ENCODE measurements around the gene ENDOV.

Gene ENDOV

DNA sequence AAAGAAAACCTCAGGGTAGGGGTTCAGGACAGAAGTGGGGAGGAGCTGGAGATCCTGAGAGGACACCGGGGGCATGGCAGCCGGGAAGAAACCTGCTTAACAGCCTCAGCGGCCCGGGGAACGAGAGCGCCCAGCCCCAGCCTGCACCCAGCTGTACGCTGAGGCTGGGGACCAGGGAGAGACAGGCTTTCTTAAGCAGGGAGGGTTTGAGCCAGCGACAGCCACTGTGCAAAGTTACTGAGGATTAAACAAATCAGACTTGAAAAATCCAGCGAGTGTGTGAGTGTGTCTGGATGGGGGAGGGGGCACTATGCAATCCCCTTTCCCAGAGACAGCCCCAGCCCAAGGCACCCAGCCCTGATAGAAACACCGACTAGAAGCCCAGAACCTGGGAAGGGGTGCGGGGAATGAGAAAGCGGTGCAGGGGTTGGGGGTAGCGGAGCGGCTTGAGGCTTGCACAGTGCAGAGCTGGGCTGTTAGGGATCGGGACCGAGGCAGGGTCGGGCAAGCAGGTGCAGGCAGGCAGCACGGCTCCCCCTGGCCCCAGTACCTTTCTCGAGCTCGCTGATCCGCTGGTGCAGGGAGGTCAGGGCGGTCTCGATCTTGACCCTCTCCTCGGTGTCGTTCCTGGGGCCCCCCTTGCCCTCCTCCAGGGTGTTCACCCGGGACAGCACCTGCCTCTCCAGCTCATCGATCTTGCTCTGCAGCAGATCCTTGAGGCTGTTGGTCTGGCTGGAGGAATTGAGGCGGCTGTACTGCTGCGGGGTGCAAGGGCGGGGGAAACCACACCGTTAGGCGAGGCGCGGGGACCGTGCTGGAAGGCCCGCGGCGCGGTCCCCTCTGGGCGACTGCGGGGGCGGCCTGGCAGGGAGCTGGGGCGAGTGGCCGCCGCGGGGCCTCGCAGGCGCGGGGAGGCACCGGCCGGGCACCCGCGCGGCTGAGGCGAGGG lies 60.3 kb downstream of the ENDOV start:
- no peak overlapping the region for H3K4me3 ChIP-seq (ENCODE audit: low read length)
- no peaks in the 10 kb centered on the region for H3K9me3 ChIP-seq (ENCODE audit: control insufficient read depth, low read length)
- no peaks in the 10 kb centered on the region for H3K36me3 ChIP-seq (ENCODE audit: control insufficient read depth, insufficient read depth, low read length, severe bottlenecking)
- H3K4me1 ChIP-seq (ENCODE audit: control insufficient read depth, insufficient read depth, low read length): peaks cover 4% of the 10 kb centered on the region
- peak; percentile 14 for DNase-seq (ENCODE audit: low read depth)
- H3K9ac ChIP-seq (ENCODE audit: low read length): no peak overlapping the region
- H3K27me3 ChIP-seq (replicated peaks; ENCODE audit: control insufficient read depth, insufficient read depth, low read length): peaks cover 51% of the 10 kb centered on the region

DNA sequence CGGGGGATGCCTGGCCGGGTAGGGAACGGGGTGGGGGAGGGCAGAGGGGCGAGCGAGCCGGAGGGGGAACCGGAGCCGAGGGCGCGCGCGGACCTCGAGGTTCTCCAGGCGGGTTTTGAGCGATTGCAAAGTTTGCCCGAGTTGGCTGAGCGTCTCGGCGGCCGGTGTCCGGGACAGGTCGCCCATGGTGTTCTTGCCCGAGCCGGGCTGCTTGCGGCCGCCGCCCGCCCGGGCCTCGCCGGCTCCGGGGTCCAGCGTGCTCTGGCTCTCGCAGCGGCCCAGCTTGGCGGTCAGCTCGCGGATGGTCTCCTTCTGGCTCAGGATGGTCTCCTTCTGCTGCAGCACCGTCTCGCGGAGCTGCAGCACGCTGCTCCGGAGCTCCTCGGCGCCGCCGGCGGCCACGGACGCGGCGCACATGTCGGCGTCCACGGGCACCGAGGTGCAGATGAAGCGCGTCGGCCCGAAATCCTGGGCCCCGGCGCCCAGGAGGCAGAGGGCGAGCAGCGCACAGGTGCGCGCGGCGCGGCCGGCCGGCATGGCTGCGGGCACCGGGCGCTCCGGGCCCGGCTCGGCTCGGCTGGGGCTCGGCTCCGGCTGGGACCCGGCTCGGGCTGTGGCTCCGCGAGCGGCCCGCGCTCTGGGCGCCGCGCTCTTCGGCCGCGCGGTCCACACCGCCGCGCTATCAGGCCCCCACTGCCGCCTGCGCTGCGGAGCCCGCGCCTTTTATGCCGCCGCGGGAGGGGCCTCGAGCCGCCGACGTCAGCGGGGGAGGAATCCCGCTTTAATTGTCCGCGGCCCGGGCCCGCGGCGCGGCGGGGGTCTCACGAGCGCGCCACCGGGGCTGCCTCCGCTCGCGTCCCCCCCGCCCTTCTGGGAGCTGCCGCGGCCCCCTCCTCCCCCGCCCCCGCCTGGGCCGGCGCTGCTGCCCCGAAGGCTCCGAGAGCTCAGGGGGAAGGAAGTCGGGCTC lies 61.2 kb downstream of the ENDOV start, which contains the start of gene NPTX1:
NPTX1 (minus strand) TSS at position 698 of the 967 bp plus-strand sequence; CDS start at position 537, 161 bp downstream.
- H3K9ac ChIP-seq (ENCODE audit: low read length): no peak within 1 kb of the TSS
- no peaks in the 10 kb centered on the region for H3K36me3 ChIP-seq (ENCODE audit: control insufficient read depth, insufficient read depth, low read length, severe bottlenecking)
- peaks cover 56% of the 10 kb centered on the region for H3K27me3 ChIP-seq (replicated peaks; ENCODE audit: control insufficient read depth, insufficient read depth, low read length)
- no peaks in the 10 kb centered on the region for H3K9me3 ChIP-seq (ENCODE audit: control insufficient read depth, low read length)
- DNase-seq (ENCODE audit: low read depth): peak; percentile 73
- H3K4me3 ChIP-seq (ENCODE audit: low read length): peak within 1 kb of the TSS; percentile 27
- H3K4me1 ChIP-seq (ENCODE audit: control insufficient read depth, insufficient read depth, low read length): peaks cover 4% of the 10 kb centered on the region

DNA sequence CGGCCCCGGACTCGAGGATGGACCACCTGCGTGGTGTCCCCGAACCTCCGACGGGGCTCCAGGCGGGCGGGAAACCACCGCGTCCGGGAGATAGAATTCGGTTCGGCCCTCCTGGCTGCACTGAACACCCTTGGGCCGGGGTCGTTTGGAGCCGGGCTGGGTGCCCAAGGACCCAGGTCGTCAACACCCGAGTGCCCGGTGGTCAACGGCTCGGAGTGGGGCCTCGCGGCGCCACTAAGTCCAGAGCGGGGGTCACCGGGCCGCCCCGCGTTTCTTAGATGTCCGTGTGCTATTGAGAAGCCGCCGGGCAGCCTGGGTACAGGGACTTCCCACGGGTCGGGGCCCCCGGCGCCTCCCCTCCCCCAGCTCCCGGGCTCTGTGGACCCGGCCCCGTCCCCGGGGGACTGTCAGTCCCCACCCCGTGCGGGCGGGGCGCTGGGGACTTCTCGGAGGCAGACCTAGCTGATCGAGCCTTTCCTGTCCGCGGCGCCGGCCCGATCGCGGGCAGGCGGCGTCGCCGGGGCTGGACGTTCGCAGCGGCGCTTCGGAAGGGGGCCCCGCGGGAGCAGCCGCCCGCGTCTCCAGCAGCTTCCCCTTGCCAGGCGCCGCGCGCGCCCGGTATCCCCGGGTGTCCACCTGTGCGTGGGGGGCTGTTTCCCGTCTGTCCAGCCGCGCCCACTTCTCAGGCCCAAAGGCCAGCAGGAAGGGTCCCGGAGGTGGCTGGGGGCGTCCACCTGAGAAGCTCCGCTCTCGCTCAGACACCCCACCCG lies 62.1 kb downstream of the ENDOV start:
- Histone ChIP-seq H3K9ac (ENCODE audit: low read length) (no peak overlapping the region), H3K36me3 (ENCODE audit: control insufficient read depth, insufficient read depth, low read length, severe bottlenecking) (no peaks in the 10 kb centered on the region), H3K9me3 (ENCODE audit: control insufficient read depth, low read length) (no peaks in the 10 kb centered on the region), H3K4me3 (ENCODE audit: low read length) (no peak overlapping the region), H3K27me3 (replicated peaks; ENCODE audit: control insufficient read depth, insufficient read depth, low read length) (peaks cover 50% of the 10 kb centered on the region), H3K4me1 (ENCODE audit: control insufficient read depth, insufficient read depth, low read length) (peaks cover 4% of the 10 kb centered on the region)
- peak; percentile 36 for DNase-seq (ENCODE audit: low read depth)

DNA sequence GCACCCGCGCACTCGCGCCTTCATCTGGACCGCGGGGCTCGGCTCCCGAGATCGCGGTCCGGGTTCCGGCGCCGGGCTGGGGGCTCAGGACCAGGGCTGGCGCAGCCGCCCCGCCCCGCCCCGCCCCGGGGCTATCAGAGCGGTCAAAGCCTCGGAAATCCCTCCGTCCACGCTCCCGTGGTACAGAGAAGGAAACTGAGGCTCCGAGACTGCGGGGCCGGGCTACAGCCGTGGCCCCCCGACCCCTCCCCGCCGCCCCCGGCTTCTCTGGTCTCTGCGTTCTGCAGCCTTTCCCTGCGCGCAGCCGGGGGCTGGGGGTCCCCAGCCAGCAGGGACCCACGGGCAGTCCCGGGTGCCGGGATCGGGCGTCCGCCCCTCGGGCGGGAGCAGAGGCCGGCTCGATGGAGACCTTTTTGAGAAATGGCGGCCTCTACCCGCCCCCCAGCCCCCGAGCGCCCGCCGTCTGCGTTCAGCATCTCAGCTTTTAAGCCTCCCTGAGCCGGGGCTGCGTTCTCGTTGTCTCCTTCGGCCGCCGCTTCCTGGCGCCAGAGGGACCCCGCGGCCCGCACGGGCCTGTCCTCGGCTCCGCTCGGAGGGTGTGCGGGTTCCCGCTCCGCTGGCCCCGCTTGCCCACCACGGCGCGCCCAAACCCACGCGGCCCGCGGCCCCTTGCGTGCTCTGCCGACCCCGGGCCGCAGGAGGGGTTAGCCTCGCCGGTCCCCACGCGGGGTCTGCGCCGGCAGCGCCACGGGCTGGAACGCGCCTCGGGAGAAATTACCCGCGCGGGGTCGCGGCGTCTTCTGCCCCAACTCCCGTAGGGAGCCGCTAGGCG lies 62.9 kb downstream of the ENDOV start:
- H3K27me3 ChIP-seq (replicated peaks; ENCODE audit: control insufficient read depth, insufficient read depth, low read length): peaks cover 50% of the 10 kb centered on the region
- peak overlapping the region; percentile 68 for H3K4me3 ChIP-seq (ENCODE audit: low read length)
- H3K4me1 ChIP-seq (ENCODE audit: control insufficient read depth, insufficient read depth, low read length): peaks cover 4% of the 10 kb centered on the region
- no peaks in the 10 kb centered on the region for H3K36me3 ChIP-seq (ENCODE audit: control insufficient read depth, insufficient read depth, low read length, severe bottlenecking)
- no peaks in the 10 kb centered on the region for H3K9me3 ChIP-seq (ENCODE audit: control insufficient read depth, low read length)
- H3K9ac ChIP-seq (ENCODE audit: low read length): peak overlapping the region; percentile 20
- DNase-seq (ENCODE audit: low read depth): peak; percentile 82

DNA sequence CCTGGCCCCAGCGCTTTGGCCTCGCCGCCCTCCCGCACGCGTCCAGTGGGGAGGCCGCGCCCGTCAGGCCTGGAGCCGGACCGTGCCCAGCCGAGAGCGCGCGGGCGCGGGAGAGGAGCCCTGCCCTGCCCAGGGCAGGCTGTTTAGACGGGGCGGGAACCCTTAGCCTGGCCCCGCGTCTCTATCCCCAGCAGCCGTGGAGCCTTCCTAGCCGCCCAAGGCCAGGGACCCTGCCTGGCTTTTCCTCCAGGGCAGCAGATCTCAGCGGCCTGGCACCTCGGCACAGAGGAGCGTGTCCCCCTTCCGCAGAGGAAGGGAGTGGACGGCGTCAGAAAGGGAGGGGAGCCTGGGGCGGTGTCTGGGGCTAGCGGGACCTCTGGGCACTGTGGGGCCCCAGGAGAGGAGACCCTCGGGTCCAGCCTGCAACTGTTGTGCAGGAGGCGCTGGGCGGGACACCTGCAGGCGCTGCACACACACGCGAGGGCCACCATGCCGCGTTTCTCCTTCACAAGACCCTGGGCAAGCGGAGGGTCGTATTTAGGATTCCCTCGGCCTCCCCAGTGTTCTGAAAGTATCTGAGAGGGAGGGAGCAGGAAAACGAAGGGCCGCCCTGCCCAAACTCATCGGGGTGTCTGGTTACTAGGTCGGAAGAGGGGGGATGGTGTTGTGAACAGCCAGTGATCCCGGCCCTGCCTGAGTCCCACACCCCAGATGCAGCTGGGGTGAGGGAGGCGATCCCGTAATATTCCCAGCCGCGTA lies 63.7 kb downstream of the ENDOV start:
- H3K4me1 ChIP-seq (ENCODE audit: control insufficient read depth, insufficient read depth, low read length): peaks cover 4% of the 10 kb centered on the region
- H3K9me3 ChIP-seq (ENCODE audit: control insufficient read depth, low read length): no peaks in the 10 kb centered on the region
- DNase-seq (ENCODE audit: low read depth): peak; percentile 12
- peak overlapping the region; percentile 68 for H3K4me3 ChIP-seq (ENCODE audit: low read length)
- peaks cover 43% of the 10 kb centered on the region for H3K27me3 ChIP-seq (replicated peaks; ENCODE audit: control insufficient read depth, insufficient read depth, low read length)
- H3K36me3 ChIP-seq (ENCODE audit: control insufficient read depth, insufficient read depth, low read length, severe bottlenecking): no peaks in the 10 kb centered on the region
- H3K9ac ChIP-seq (ENCODE audit: low read length): peak overlapping the region; percentile 20

DNA sequence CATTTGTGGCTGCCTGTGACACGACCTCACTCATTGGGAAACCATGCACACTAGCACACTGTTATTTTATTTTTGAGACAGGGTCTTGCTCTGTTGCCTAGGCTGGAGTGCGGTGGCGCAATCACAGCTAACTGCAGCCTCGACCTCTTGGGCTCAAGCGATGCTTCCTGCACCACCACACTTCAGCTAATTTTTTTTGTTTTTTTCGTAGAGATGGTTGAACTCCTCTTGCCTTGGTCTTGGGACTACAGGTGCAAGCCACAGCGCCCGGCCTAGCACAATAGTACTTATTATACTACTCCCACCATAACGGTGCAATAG lies 64.2 kb downstream of the ENDOV start:
- H3K4me3 ChIP-seq (ENCODE audit: low read length): no peak overlapping the region
- H3K27me3 ChIP-seq (replicated peaks; ENCODE audit: control insufficient read depth, insufficient read depth, low read length): peaks cover 39% of the 10 kb centered on the region
- peaks cover 4% of the 10 kb centered on the region for H3K4me1 ChIP-seq (ENCODE audit: control insufficient read depth, insufficient read depth, low read length)
- no peak overlapping the region for H3K9ac ChIP-seq (ENCODE audit: low read length)
- no peaks in the 10 kb centered on the region for H3K36me3 ChIP-seq (ENCODE audit: control insufficient read depth, insufficient read depth, low read length, severe bottlenecking)
- no peak for DNase-seq (ENCODE audit: low read depth)
- H3K9me3 ChIP-seq (ENCODE audit: control insufficient read depth, low read length): no peaks in the 10 kb centered on the region

DNA sequence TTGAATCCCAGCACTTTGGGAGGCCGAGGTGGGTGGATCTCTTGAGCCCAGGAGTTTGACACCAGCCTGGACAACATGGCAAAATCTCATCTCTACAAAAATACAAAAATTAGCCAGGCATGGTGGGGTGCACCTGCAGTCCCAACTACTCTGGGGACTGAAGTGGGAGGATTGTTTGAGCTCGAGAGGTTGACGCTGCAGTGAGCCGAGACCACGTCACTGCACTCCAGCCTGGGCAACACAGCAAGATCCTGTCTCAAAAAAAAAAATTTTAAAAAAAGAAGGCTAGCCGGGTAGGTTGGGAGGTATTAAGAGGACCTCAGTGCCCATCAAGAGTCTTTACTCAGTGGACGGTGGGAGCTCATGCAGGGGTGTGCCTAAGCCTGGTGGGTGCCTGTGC lies 65.3 kb downstream of the ENDOV start:
- Histone ChIP-seq H3K4me1 (ENCODE audit: control insufficient read depth, insufficient read depth, low read length) (peaks cover 2% of the 10 kb centered on the region), H3K36me3 (ENCODE audit: control insufficient read depth, insufficient read depth, low read length, severe bottlenecking) (no peaks in the 10 kb centered on the region), H3K9ac (ENCODE audit: low read length) (no peak overlapping the region), H3K9me3 (ENCODE audit: control insufficient read depth, low read length) (no peaks in the 10 kb centered on the region), H3K4me3 (ENCODE audit: low read length) (no peak overlapping the region), H3K27me3 (replicated peaks; ENCODE audit: control insufficient read depth, insufficient read depth, low read length) (peaks cover 29% of the 10 kb centered on the region)
- no peak for DNase-seq (ENCODE audit: low read depth)

DNA sequence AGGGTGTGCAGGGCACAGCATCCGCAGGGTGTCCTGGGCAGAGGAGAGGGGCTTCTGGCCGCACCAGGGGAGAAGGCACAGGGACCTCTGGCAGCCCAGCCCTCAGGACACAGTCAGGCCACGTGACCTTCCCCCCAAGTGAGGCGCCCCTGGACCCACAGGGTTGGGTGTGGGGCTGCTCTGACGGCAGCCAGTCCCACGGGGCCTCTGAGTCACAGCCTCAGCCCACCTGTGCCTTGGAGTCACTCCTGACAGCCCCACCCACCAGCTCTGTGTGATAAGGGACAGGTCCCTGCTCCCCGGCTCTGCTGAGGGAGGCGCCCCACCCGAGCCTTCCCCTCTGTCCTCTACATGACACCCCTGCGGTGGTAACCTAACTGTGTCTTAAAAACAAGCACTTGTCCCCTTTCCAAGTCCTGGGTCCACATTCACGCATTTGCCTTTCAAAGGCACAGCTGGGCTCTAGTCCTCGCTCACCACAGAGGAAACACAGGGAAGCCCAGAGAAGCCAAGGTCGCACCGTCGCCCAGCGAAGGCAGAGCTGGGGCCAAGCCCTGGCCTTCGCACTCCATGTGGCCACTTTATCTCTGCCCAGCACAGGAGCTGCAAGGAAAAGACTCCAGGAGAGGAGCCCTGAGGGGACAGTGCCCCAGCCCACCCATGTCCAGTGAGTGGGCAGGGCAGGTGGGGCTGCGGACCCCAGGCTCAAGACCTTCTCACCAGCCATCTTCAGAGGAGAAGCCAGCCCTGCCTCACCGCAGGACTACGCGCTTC lies 66.5 kb downstream of the ENDOV start:
- Histone ChIP-seq H3K4me1 (ENCODE audit: control insufficient read depth, insufficient read depth, low read length) (no peaks in the 10 kb centered on the region), H3K9ac (ENCODE audit: low read length) (no peak overlapping the region), H3K9me3 (ENCODE audit: control insufficient read depth, low read length) (no peaks in the 10 kb centered on the region), H3K27me3 (replicated peaks; ENCODE audit: control insufficient read depth, insufficient read depth, low read length) (peaks cover 32% of the 10 kb centered on the region), H3K36me3 (ENCODE audit: control insufficient read depth, insufficient read depth, low read length, severe bottlenecking) (no peaks in the 10 kb centered on the region), H3K4me3 (ENCODE audit: low read length) (no peak overlapping the region)
- DNase-seq (ENCODE audit: low read depth): no peak

DNA sequence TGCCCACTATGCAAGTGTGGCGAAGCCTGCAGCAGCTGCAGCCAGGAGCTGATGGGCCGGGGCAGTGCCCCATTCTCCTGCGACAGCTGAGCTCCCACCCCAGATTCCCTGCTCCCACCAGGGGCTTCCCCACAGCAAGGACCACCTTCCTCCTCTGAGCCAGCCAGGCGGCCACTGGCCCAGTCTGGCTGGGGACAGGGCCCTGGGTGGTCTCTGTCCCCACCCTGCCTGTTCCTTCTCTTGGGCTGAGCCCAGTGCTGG lies 67.0 kb downstream of the ENDOV start:
- no peak overlapping the region for H3K9ac ChIP-seq (ENCODE audit: low read length)
- no peaks in the 10 kb centered on the region for H3K9me3 ChIP-seq (ENCODE audit: control insufficient read depth, low read length)
- no peak for DNase-seq (ENCODE audit: low read depth)
- H3K4me1 ChIP-seq (ENCODE audit: control insufficient read depth, insufficient read depth, low read length): no peaks in the 10 kb centered on the region
- no peaks in the 10 kb centered on the region for H3K36me3 ChIP-seq (ENCODE audit: control insufficient read depth, insufficient read depth, low read length, severe bottlenecking)
- no peak overlapping the region for H3K4me3 ChIP-seq (ENCODE audit: low read length)
- peaks cover 37% of the 10 kb centered on the region for H3K27me3 ChIP-seq (replicated peaks; ENCODE audit: control insufficient read depth, insufficient read depth, low read length)
